HuH-7 (cell line): ENCODE results near the gene SNRNP25.

Source experiments
- DNase-seq: peaks from one replicate; pipeline ENCODE4 v3.0.0; 2011; ENCODE audit warnings: low spot score

Gene SNRNP25

GRCh38 chr16:78444-79150, 25.0 kb downstream of the SNRNP25 start:
- DNase-seq, result peak; percentile 26

DNA sequence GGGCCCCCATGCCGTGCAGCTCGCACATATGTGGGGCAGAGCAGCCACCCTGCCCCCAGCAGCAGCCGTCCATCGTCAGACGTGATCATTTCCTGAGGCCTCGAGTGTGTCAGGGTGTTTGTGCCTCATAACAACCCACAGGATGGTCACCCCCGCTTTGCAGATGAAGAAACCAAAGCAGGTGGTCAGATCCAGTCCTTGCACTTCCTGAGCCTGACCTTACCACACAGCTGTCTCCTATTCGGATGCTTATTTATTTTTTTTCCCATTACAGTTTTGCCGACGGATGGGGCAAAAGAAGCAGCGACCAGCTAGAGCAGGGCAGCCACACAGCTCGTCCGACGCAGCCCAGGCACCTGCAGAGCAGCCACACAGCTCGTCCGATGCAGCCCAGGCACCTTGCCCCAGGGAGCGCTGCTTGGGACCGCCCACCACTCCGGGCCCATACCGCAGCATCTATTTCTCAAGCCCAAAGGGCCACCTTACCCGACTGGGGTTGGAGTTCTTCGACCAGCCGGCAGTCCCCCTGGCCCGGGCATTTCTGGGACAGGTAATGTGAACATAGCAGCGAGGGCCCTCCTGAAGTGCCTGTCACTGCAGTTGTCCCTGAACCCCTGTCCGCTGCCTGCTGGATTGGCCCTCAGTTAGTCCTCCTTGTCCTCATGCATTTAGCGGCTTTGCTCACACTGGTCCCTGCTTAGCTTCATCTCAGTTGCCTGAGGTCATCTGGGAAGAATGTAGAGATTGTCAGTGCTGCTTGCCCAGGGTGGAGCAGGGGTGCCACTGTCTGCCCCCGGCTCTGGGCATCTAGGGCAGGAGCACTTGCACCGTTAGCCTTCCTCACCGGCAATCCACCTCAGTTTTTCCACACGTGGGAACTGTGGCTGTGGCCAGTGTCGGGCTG, 25.8 kb downstream of the SNRNP25 start:
- DNase-seq, result no peak

- DNase-seq, result no peak
Measured at GRCh38 chr16:83060-83603, 29.5 kb downstream of the SNRNP25 start.

DNA sequence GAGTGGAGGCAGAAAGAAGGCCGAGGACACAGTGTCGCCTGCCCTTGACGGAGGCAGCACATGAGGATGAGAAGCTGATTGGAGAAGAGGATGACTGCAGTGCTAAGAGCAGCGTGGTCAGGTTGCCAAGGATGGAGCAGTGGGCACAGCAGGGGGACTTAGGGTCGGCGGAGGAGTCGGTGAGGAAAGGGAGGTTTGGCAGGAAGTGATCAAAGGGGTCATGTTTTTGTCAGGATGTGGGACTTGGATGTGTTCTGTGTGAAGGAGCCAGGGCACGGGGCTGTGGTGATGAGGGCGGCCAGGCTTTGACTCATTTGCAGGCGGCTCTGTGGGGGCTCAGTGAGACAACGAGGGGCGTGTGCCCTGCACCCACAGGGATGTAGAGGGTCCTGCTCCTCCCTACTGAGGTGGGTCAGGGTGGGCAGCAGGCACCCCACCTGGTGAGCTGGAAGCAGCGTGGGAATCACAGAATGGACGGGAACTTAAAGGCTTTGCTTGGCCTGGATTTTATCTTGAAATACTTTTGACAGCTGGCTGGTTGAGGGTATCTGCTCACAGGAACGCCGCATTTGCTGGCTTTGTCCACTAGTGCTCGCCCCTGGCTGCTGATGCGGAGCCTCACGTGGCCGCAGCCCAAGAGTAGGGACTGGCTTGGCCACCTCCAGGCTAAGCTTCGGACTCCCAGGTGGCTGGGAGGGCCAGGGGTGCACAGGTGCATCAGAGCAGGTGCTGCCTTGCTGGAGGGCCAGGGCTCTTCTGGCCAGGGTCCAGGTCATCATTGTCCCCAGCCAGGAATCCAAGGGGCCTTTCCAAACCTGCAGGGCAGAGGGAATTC, 30.4 kb downstream of the SNRNP25 start:
- no peak for DNase-seq

DNA sequence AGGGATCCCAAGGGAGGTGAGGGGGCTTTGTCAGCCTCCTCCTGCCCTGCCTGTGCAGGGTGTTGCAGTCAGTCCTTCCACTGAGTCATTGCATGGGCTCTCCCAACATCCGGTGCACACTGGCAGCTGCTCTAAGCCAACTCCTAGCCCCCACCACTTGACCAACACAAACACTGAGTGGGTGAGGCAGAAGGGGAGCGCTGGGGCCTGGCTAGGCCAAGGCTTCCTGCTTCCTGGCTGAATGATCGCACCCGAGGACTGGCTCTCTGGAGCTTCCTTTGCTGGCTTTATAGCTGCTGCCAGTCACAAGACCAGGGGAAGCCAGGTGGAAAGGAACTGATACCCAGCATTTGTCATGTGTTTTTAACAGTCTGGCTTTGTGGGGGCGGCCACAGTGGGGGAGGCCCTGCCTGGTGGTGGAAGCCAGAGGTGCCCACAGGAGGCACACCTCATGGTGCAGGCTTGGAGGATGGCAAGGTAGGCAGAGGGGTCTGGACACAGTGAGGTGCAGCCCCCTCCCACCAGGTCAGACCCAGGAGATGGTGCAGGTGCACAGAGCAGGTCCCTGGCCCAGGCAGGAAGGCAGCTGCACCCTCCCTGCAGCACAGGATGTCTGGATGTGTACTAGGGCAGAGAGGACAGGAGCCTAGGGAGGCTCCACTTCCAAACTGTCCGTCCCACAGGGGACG, 31.2 kb downstream of the SNRNP25 start:
- DNase-seq, result no peak

- DNase-seq, result no peak
Measured at GRCh38 chr16:85407-85782, 31.8 kb downstream of the SNRNP25 start.

DNA sequence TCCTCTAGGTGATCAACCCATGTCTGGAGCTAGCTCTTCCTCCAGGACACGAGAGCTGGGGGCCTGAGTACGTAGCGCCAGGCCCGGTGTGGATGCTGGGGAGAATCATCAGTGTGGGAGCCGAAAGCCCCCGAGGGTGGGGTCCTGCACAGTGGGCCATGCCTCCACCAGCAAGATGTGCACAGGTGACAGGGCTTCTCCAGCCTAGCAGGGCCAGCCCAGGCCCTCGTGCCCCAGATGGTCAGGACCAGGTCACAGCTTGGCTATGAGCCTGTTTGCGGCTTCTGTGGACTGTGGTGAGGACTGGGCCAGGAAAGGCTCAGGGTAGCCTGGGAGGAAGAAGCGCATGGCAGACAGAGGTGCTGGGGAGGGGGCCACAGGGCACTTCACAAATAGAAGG, 32.2 kb downstream of the SNRNP25 start:
- DNase-seq, result no peak

DNA sequence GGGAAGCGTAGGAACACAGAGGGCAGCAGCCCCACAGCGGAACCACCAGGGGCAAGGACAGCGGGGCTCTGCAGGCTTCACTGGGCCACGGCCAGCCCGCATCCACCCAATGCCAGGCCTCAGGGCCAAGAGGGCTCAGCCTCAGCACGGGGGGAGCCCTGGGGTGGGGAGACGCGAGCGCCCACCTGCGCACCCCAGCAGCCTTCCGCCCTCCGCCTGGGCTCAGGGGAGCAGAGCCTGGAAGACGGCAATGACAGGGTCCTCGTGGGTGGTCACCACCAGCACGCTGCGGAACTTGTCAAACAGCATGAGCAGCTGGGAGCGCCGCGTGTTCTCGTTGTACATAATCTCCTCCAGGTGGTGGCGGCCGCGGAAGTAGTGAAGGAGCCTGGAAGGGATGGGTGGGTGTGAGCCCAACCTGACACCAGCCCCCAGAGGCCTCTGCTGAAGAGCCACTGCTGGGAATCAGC, 32.9 kb downstream of the SNRNP25 start:
- DNase-seq, result no peak

DNA sequence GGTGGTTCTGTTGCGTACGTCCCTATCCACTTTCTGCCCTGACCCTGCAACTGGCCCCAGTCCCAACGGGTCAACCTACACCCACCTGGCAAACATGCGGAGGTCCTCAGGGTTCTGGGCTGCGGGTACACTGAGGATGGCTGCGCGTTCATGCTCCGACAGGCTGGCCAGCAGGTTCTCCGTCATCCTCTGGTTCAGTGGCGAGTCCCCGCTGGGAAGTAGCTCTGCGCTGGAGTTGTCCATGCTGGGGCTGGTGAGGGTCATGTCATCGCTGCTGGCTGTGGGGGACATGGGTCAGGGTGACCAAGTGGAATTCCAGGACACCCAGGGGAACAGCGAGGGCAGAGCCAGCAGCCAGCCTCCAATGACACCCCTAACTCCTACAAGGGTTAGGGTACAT, 35.0 kb downstream of the SNRNP25 start:
- DNase-seq, result no peak

GRCh38 chr16:89391-90302, 36.0 kb downstream of the SNRNP25 start:
- no peak for DNase-seq

DNA sequence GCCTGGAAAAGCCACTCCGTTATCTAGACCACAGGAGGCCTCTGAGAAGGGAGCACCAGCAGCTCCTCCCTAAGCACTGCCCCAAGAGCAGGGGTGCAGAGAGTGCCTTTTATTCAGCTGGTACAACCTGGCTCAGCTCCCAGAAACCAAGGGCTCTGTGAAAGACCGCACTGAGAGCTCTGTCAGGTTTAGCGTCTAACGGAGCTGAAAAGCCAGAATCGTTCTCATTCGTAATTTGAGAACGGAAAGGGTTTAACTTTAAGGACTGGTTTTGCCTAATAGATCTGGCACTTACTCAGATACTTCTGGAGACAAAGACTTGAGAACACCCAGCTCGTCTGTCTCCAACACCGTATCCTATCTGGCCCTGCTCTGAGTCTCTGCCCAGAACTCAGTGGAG, 37.9 kb downstream of the SNRNP25 start:
- no peak for DNase-seq

DNA sequence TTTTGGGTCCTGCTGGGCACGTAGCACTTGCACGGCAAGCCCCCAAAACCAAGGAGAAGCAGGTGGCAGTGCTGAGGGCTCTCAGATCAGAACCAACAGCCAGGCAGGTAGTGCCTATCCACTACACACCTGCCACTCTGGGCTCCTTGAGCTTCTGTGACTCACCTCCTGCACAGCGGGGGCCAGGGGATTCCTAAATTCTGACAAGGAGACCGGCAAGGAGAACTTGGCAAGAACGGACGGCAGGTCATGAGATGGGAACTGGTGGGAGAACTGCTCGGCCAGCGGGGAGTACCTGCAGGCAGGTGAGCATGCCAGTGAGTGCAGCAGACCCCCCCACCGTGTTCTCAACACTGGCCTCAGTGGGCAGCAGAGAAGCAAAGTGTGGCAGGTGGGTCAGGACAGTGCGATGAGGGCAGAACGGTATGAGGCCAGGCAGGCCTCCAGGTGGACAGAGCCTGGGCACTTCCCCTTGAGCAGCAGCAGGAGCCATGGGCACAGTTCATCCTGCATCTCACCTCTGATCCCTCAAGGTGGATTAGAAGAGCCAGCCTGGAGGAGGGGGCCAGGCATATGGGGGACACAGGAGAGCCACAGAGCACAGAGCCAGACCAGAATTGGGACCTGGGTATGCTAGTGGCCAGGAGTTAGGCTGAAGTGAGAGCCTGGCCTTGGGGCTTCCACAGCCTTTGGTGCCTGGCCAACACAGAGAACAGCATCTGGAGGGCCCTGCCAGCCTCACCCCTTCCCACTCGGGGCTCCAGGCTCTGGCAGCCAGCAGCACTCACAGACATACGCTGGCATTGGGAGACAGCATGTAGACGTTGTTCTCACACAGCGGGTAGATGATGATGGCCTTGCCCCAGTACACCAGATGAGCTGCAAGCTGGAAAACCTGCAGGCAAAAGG, 39.1 kb downstream of the SNRNP25 start:
- no peak for DNase-seq

GRCh38 chr16:94918-95265, 41.3 kb downstream of the SNRNP25 start:
- DNase-seq, result no peak

GRCh38 chr16:96935-97381, 43.3 kb downstream of the SNRNP25 start:
- peak; percentile 80 for DNase-seq

DNA sequence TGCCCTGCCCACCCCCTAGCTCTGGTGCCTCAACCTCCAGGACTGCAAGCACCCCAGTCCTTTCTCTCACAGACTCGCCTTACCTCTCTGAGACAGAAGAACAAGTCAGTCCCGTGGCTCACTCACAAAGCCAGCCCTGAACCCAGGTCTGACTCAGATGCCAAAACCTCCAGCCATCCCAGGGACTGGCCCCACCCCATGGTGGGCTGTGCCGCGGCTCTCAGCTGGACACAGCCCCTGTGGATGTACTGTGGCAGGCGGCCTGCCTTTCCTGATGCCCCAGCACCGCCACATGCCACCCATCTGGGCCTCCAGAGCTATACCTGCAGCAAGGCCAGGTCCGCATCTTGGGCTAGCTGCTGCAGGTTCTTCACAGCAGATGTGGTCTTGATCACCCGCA, 44.2 kb downstream of the SNRNP25 start:
- DNase-seq, result no peak

GRCh38 chr16:100989-101388, 47.4 kb downstream of the SNRNP25 start:
- DNase-seq, result no peak

- DNase-seq, result no peak
Measured at GRCh38 chr16:101586-101985, 48.0 kb downstream of the SNRNP25 start.

GRCh38 chr16:102060-102855, 48.6 kb downstream of the SNRNP25 start:
- DNase-seq, result no peak

GRCh38 chr16:104355-104754, 50.7 kb downstream of the SNRNP25 start:
- DNase-seq, result no peak
